Posterior cingulate gyrus (tissue), 11 donors: ENCODE data around the gene ALDH1A2.
A peak's percentile ranks its signal among the peaks of the same experiment; 100 is the strongest.
"Not testable (repeated sequence)": the region's sequence is repeated elsewhere in the genome, so short reads cannot be mapped to it uniquely, and the experiment has no call there.

Experiments
- DNase-seq, 10 donors: peaks; one replicate each; pipeline versions ENCODE4 v3.0.0 to v3.0.0-alpha.2; 2020 to 2021; ENCODE audit warnings: mixed read lengths in 3 of 10
- intact Hi-C: fragments of 100-400 bp; cut with DNase I; formaldehyde crosslinking; loops from one replicate; pipeline ENCODE4 v1.15.1; 2023

Gene ALDH1A2

GRCh38 chr15:58065445-58066041 is at the start of gene ALDH1A2:
Gene ALDH1A2 (minus strand): TSS chr15:58065711. CDS start chr15:58065650, 61 bp downstream.
- intact Hi-C loops: loop anchor here (5.0 to 10.0 kb wide), 4 partner anchors 119 to 503 kb away; no protein-coding TSS in a partner anchor
- peak in 1 of 10 donors; percentile 78 for DNase-seq

DNA sequence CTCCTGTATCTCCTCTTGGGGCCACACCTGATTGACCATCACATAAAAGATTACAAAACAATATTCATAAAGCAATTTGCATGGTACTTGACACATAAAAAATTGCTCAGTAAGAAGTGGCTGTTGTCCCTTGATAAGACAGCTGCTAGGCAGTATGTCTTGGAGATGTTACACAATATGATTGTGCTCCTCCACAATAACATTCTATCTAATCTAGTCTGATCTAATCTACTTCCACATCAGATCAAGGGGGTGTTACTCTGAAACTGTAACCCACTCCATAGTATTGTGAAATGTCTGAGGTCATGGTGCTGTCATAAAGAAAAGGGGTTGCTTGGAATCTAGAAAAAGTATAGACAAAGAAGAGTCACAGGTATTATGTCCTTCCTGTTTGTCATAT is 49.3 kb upstream of the ALDH1A2 start:
- no peak for DNase-seq
- intact Hi-C loops: no loop called here

DNA sequence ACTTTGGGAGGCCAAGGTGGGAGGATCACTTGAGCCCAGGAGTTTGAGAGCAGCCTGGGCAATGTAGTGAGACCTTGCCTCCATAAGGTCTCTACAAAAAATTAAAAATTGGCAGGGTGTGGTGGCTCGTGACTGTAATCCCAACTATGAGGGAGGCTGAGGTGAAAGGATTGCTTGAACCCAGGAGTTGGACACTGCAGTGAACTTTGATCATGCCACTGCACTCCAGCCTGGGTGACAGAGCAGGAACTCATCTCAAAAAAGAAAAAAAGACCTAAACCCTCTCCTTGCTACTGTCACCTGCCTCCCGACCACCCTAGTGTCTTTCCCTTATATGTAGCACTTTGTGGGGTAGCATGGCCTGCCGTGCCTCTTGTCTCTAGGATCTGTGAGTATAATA is 48.9 kb upstream of the ALDH1A2 start:
- intact Hi-C loops: no loop called here

GRCh38 chr15:58113358-58113757 is 47.8 kb upstream of the ALDH1A2 start:
- intact Hi-C loops, DNase-seq: not testable (repeated sequence)

More for the DNA sequence above, 48.9 kb upstream of the ALDH1A2 start:
- DNase-seq: no peak

DNA sequence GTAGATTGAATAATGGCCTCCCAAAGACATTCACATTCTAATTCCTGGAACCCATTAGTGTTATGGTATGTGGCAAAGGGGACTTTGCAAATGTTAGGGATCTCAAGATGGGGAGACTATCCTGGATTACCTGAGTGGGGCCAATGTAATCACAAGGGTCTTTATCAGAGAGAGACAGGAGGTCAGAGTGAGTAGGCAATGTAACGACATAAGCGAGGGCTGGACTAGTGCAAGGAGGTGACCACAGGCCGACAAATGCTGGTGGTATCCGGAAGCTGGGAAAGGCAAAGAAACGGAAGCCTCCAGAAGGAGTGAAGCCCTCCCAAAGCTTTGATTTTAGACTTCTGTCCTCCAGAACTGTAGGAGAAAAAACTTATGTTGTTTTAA is 46.2 kb upstream of the ALDH1A2 start:
- intact Hi-C loops: no loop called here
- no peak for DNase-seq

DNA sequence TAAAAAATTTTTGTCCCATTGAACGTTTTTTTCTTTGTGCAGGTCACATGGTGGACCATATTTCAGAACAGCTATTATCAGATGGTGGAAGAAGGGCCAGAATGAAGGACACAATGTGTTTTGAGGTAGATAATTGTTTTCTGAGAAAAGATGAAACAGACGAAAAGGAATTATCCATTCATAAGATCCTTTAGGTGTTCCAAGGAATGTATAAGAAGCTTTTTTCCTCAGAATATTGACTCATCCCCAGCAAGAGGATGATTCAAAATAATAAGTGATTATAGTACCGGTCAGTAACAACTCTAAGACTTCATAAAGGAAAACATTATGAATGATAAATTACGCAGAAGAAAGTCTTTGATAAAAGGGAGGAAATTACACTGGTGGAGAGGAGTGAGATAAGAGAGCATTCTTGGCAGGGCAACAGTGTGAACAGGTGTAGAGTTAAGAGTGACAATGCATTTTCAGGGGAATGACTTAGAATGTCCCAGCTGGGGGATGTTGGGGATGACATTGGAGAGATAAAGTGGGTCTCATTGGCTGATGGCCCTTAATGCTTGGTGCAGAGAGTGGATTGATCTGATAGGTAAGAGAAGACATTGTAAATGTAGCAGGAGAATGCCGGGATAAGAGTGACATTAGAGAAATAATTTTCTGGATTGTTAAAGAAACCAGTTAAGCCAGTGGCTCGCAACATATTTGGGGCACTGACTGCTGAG is 45.6 kb upstream of the ALDH1A2 start:
- no peak for DNase-seq

DNA sequence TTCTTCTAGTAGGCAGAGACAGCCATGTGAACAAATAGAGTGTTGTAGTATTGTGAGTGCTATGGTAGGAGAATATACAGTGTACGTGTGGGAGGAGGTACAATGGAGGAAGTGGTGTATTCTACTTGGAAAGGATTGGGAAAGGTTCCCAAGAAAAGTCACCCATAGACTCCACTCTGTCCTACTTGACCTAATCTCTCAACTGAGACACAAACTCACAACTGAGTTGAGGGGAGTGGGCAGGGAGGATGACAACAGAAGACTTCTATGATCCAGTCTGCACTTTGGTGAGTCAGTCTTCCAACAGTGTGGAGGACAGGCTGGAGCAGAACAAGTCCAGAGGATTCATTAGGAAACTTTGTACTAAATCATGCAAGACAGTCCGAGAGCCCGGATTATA is 43.9 kb upstream of the ALDH1A2 start:
- DNase-seq: no peak
- intact Hi-C loops: no loop called here

More for the DNA sequence above, 45.6 kb upstream of the ALDH1A2 start:
- intact Hi-C loops: no loop called here

GRCh38 chr15:58108117-58108516 is 42.6 kb upstream of the ALDH1A2 start:
- intact Hi-C loops: no loop called here
- DNase-seq: no peak

- intact Hi-C loops: no loop called here
- DNase-seq: no peak
Measured at GRCh38 chr15:58103482-58103881, 38.0 kb upstream of the ALDH1A2 start.

DNA sequence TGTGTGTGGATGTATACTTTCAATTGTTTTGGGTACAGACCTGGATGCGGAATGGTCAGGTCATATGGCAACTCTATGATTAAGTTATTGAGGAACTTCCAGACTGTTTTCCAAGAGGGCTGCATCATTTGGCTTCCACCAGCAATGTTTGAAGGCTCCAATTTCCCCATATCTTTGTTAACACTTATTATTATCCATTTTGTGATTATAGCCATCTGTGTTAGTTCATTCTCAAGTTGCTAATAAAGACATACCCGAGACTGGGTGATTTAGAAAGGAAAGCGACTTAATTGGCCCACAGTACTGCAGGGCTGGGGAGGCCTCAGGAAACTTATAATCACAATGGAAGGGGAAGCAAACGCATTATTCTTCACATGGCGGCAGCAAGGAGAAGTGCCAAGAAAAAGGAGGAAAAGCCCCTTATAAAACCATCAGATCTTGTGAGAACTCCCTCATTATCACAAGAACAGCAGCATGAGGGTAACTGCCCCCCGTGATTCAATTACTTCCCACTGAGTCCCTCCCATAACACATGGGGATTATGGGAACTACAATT is 31.1 kb upstream of the ALDH1A2 start:
- intact Hi-C loops: no loop called here

DNA sequence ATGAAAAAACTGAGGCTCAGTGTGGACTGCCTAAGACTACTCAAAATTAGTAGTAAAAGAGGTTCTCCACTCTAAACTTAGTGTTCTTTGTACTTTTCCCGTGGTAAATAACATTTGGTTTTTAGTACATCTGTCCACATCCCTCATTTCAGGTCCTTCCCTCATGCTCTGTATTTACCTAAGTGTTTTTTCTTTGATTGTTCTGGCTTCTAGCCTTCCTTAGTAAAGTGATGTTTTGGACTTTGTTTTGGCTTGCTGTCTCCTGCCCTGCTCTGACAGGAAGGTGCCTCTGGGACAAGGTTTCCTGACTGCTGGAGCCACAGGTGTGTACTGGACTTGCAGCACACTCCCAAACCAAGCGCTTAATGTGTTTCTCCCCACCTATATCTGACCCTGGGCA is 29.9 kb upstream of the ALDH1A2 start:
- intact Hi-C loops: no loop called here
- DNase-seq: no peak

More for the DNA sequence above, 31.1 kb upstream of the ALDH1A2 start:
- DNase-seq: no peak

- no peak for DNase-seq
- intact Hi-C loops: no loop called here
Measured at GRCh38 chr15:58087871-58088270, 22.4 kb upstream of the ALDH1A2 start.

- DNase-seq: no peak
- intact Hi-C loops: no loop called here
Measured at GRCh38 chr15:58086491-58086890, 21.0 kb upstream of the ALDH1A2 start.

DNA sequence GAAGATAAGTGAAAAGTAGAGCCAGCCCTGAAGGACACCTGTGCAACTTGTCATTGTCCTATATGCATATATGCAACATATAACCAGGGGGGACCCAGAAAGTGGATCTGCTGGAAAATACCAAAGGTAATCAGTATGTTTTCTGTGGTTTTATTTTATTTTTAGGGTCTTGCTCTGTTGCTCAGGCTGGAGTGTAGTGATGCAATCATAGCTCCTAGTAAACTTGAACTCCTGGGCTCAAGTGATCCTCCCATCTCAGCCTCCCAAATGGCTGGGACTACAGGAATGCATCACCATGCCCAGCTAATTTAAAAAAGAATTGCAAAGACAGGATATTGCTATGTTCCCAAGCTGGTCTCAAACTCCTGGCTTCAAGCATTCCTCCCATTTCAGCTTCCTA is 18.0 kb upstream of the ALDH1A2 start:
- no peak for DNase-seq
- intact Hi-C loops: no loop called here

DNA sequence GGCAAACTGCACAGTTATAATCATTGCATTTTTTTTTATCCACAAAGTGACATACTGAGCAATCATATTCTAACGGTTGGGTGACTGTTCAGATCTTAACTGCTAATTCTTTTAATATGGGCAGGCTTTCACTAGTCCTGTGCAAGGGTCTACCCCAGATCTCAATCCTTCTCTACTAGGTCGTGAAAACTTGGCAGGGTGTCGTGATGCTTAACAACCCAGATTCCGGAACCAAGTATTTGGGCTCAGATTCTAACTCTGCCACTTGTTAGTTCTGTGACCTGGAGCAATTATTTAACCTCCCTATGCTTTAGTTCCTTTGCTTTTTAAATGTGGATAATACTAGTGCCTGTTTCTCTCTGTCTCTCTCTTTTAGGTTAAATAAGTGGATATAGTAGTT is 16.4 kb upstream of the ALDH1A2 start:
- DNase-seq: no peak
- intact Hi-C loops: no loop called here

DNA sequence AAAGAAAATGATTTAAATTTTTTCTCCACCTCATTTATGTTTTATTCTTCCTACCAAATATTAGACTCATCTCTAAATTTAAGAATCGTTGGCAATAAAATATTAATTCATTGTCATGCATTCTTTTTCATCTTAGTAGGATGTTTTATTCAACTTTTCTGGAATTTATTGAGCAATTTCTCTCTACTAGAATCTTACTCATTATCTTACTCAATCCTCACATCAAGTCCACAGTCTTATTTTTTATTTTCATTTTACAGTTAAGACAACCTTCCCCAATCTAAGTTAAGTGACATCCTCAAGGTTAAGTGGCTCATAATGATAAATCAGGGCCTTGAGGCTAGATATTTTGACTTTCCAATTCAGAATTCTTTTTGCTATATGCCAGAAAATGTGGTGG is 15.9 kb upstream of the ALDH1A2 start:
- intact Hi-C loops: no loop called here

GRCh38 chr15:58080959-58081358 is 15.4 kb upstream of the ALDH1A2 start:
- DNase-seq, intact Hi-C loops: not testable (repeated sequence)

More for the DNA sequence above, 15.9 kb upstream of the ALDH1A2 start:
- no peak for DNase-seq

- intact Hi-C loops: no loop called here
Measured at GRCh38 chr15:58080398-58080797, 14.9 kb upstream of the ALDH1A2 start.

GRCh38 chr15:58078591-58078990 is 13.1 kb upstream of the ALDH1A2 start:
- no peak for DNase-seq
- intact Hi-C loops: no loop called here

More at GRCh38 chr15:58080398-58080797, 14.9 kb upstream of the ALDH1A2 start:
- no peak for DNase-seq

- intact Hi-C loops: no loop called here
- no peak for DNase-seq
Measured at GRCh38 chr15:58077427-58077826, 11.9 kb upstream of the ALDH1A2 start.

- DNase-seq: no peak
Measured at GRCh38 chr15:58074452-58074851, 8.9 kb upstream of the ALDH1A2 start.

More at GRCh38 chr15:58074452-58074851, 8.9 kb upstream of the ALDH1A2 start:
- intact Hi-C loops: no loop called here
